ENCODE measurements around the gene MINK1. TPM values are rescaled to one million over a fixed set of nuclear protein-coding genes. Genes with fewer than 3 reads are reported as not detected.

Gene MINK1
- total RNA-seq, 1 donor from 2014 or later: 63.2 TPM

DNA sequence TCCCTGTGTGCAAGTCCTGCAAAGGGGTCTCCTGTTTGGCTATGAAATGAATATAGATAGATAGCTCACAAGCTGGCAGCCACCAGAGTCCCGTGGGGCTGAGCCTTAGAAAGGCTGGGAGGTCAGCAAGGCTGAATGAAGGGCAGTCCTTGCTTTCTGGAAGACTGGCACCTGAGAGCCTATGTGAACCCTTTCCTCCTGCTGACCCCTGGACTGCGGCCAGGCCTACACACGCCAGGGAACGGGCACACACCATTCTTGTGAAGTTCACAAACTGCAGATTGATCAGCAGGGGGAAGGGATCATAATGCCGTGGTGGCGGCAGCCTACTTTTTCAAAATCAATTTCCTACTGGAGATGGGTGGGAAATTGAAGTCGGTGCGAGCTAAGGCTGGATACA lies 65.2 kb downstream of the MINK1 start:
- no peak overlapping the region for H3K4me3 Mint-ChIP-seq (ENCODE audit: unreplicated experiment)
- H3K9me3 ChIP-seq (ENCODE audit: insufficient read depth, low read depth, low read length): no peaks in the 10 kb centered on the region
- H3K27me3 ChIP-seq (ENCODE audit: insufficient read depth, low read length): peaks cover 2% of the 10 kb centered on the region
- no peaks in the 10 kb centered on the region for H3K9me3 Mint-ChIP-seq (ENCODE audit: unreplicated experiment)
- H3K79me2 ChIP-seq (ENCODE audit: insufficient read depth, low read length): no peaks in the 10 kb centered on the region
- H3K27ac ChIP-seq (ENCODE audit: low read depth, low read length): no peak overlapping the region
- H3K27me3 Mint-ChIP-seq (ENCODE audit: low read depth, unreplicated experiment): no peaks in the 10 kb centered on the region
- peaks cover 7% of the 10 kb centered on the region for H4K20me1 ChIP-seq (ENCODE audit: insufficient read depth, low read length)
- peak overlapping the region; percentile 78 for H3K4me2 ChIP-seq (ENCODE audit: low read length)
- H3K4me1 ChIP-seq (ENCODE audit: insufficient read depth, low read length): peaks cover 6% of the 10 kb centered on the region
- H3K4me3 ChIP-seq (ENCODE audit: insufficient read depth, low read depth, low read length): no peak overlapping the region
- no peak for DNase-seq (ENCODE audit: low read depth)
- no peaks in the 10 kb centered on the region for H3K4me1 Mint-ChIP-seq (ENCODE audit: low read depth, unreplicated experiment)
- H3K36me3 Mint-ChIP-seq (ENCODE audit: low read depth, unreplicated experiment): peaks cover 22% of the 10 kb centered on the region
- no peak overlapping the region for H3K9ac ChIP-seq (ENCODE audit: low read length)
- FAIRE-seq: no peak
- no peak overlapping the region for H3K27ac Mint-ChIP-seq (ENCODE audit: unreplicated experiment)
- peaks cover 12% of the 10 kb centered on the region for H3K36me3 ChIP-seq (ENCODE audit: insufficient read depth, low read length)
- TF ChIP-seq, protein P1, sequence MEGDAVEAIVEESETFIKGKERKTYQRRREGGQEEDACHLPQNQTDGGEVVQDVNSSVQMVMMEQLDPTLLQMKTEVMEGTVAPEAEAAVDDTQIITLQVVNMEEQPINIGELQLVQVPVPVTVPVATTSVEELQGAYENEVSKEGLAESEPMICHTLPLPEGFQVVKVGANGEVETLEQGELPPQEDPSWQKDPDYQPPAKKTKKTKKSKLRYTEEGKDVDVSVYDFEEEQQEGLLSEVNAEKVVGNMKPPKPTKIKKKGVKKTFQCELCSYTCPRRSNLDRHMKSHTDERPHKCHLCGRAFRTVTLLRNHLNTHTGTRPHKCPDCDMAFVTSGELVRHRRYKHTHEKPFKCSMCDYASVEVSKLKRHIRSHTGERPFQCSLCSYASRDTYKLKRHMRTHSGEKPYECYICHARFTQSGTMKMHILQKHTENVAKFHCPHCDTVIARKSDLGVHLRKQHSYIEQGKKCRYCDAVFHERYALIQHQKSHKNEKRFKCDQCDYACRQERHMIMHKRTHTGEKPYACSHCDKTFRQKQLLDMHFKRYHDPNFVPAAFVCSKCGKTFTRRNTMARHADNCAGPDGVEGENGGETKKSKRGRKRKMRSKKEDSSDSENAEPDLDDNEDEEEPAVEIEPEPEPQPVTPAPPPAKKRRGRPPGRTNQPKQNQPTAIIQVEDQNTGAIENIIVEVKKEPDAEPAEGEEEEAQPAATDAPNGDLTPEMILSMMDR (IDR thresholded peaks at IDR 0.05; ENCODE audit: insufficient read depth, low read depth, low read length): no peak
- no peak for TF ChIP-seq EZH2 (IDR thresholded peaks at IDR 0.05; ENCODE audit: insufficient read depth, low read length)
- no peak overlapping the region for H2AFZ ChIP-seq (ENCODE audit: low read depth, low read length)

- H2AFZ ChIP-seq (ENCODE audit: low read depth, low read length): peak overlapping the region; percentile 34
- no peak overlapping the region for H3K27ac ChIP-seq (ENCODE audit: low read depth, low read length)
These were observed 65.8 kb downstream of the MINK1 start for GRCh38 chr17:4898927-4899326.

More at GRCh38 chr17:4898927-4899326, 65.8 kb downstream of the MINK1 start:
- peaks cover 6% of the 10 kb centered on the region for H3K4me1 ChIP-seq (ENCODE audit: insufficient read depth, low read length)
- Mint-ChIP-seq H3K4me3 (ENCODE audit: unreplicated experiment) (no peak overlapping the region), H3K27ac (ENCODE audit: unreplicated experiment) (no peak overlapping the region), H3K4me1 (ENCODE audit: low read depth, unreplicated experiment) (no peaks in the 10 kb centered on the region), H3K27me3 (ENCODE audit: low read depth, unreplicated experiment) (no peaks in the 10 kb centered on the region), H3K36me3 (ENCODE audit: low read depth, unreplicated experiment) (peaks cover 22% of the 10 kb centered on the region), H3K9me3 (ENCODE audit: unreplicated experiment) (no peaks in the 10 kb centered on the region)
- peak overlapping the region; percentile 67 for H3K9ac ChIP-seq (ENCODE audit: low read length)
- no peaks in the 10 kb centered on the region for H3K79me2 ChIP-seq (ENCODE audit: insufficient read depth, low read length)
- peak overlapping the region; percentile 78 for H3K4me2 ChIP-seq (ENCODE audit: low read length)
- H3K36me3 ChIP-seq (ENCODE audit: insufficient read depth, low read length): peaks cover 12% of the 10 kb centered on the region
- peak overlapping the region; percentile 53 for H3K4me3 ChIP-seq (ENCODE audit: insufficient read depth, low read depth, low read length)
- no peaks in the 10 kb centered on the region for H3K9me3 ChIP-seq (ENCODE audit: insufficient read depth, low read depth, low read length)
- FAIRE-seq (no peak), DNase-seq (ENCODE audit: low read depth) (no peak)
- TF ChIP-seq EZH2 (IDR thresholded peaks at IDR 0.05; ENCODE audit: insufficient read depth, low read length): no peak
- TF ChIP-seq, protein P1 (IDR thresholded peaks at IDR 0.05; ENCODE audit: insufficient read depth, low read depth, low read length): no peak
- peaks cover 2% of the 10 kb centered on the region for H3K27me3 ChIP-seq (ENCODE audit: insufficient read depth, low read length)
- peaks cover 7% of the 10 kb centered on the region for H4K20me1 ChIP-seq (ENCODE audit: insufficient read depth, low read length)
